SJSA1 (cell line): ENCODE data around the gene PRKN. TPM values are rescaled to one million over a fixed set of nuclear protein-coding genes. Genes with fewer than 3 reads are reported as not detected.

Source experiments
- DNase-seq, 2 experiments: peaks; one replicate each; pipeline ENCODE4 v3.0.0-alpha.2; 2015 to 2020; ENCODE audit warnings: low spot score in 2 of 2, low read depth in 1 of 2
- H3K27ac ChIP-seq: fragments of 250-450 bp; sonication (Bioruptor Pico); 2 replicates; pipeline ENCODE4 v1.5.1; 2020; ENCODE audit warnings: mild to moderate bottlenecking, moderate library complexity
- H3K27me3 ChIP-seq: fragments of 250-450 bp; sonication (Bioruptor Pico); replicated peaks from 2 replicates; pipeline ENCODE4 v1.5.1; 2020; ENCODE audit warnings: mild to moderate bottlenecking, moderate library complexity
- H3K36me3 ChIP-seq: fragments of 250-450 bp; sonication (Bioruptor Pico); 2 replicates; pipeline ENCODE4 v1.5.1; 2020; ENCODE audit warnings: mild to moderate bottlenecking
- H3K4me1 ChIP-seq: fragments of 250-450 bp; sonication (Bioruptor Pico); replicated peaks from 2 replicates; pipeline ENCODE4 v1.6.1; 2021; ENCODE audit warnings: mild to moderate bottlenecking
- H3K4me3 ChIP-seq: fragments of 250-450 bp; sonication (Bioruptor Pico); 2 replicates; pipeline ENCODE4 v1.5.1; 2020; ENCODE audit warnings: mild to moderate bottlenecking
- H3K9me3 ChIP-seq: fragments of 250-450 bp; sonication (Bioruptor Pico); replicated peaks from 2 replicates; pipeline ENCODE4 v1.5.1; 2020; ENCODE audit warnings: mild to moderate bottlenecking
- total RNA-seq: library from RNA; depleted of rRNA; stranded (reverse); fragments of >200 nt; shearing (Covaris generic); gene quantifications from 2 replicates; pipeline ENCODE4 v1.2.3, GENCODE V29; 2014

The PRKN gene
- total RNA-seq, 1 experiment from 2014 or later = not detected

GRCh38 chr6:161721511-161721910 is 1006.1 kb downstream of the PRKN start:
- Histone ChIP-seq H3K27ac (no peak overlapping the region), H3K36me3 (no peaks in the 10 kb centered on the region), H3K4me3 (no peak overlapping the region), H3K4me1 (no peaks in the 10 kb centered on the region), H3K9me3 (no peaks in the 10 kb centered on the region), H3K27me3 (no peaks in the 10 kb centered on the region)
- DNase-seq = no peak

GRCh38 chr6:161716176-161716575 is 1011.4 kb downstream of the PRKN start:
- Histone ChIP-seq H3K36me3 (no peaks in the 10 kb centered on the region), H3K4me1 (no peaks in the 10 kb centered on the region), H3K4me3 (no peak overlapping the region), H3K9me3 (no peaks in the 10 kb centered on the region), H3K27me3 (no peaks in the 10 kb centered on the region), H3K27ac (no peak overlapping the region)
- no peak for DNase-seq

GRCh38 chr6:161711938-161712337 is 1015.6 kb downstream of the PRKN start:
- Histone ChIP-seq H3K4me1 (no peaks in the 10 kb centered on the region), H3K27me3 (no peaks in the 10 kb centered on the region), H3K27ac (no peak overlapping the region), H3K9me3 (no peaks in the 10 kb centered on the region), H3K4me3 (no peak overlapping the region), H3K36me3 (no peaks in the 10 kb centered on the region)
- DNase-seq = no peak

- no peak for DNase-seq
- no peaks in the 10 kb centered on the region for H3K4me1 ChIP-seq
- H3K4me3 ChIP-seq = no peak overlapping the region
- no peak overlapping the region for H3K27ac ChIP-seq
- no peaks in the 10 kb centered on the region for H3K27me3 ChIP-seq
- H3K36me3 ChIP-seq = no peaks in the 10 kb centered on the region
- no peaks in the 10 kb centered on the region for H3K9me3 ChIP-seq
Measured at GRCh38 chr6:161711515-161711914, 1016.1 kb downstream of the PRKN start.

GRCh38 chr6:161710698-161711097 is 1016.9 kb downstream of the PRKN start:
- H3K27ac ChIP-seq = no peak overlapping the region
- H3K4me3 ChIP-seq = no peak overlapping the region
- no peak for DNase-seq
- no peaks in the 10 kb centered on the region for H3K9me3 ChIP-seq
- H3K27me3 ChIP-seq = no peaks in the 10 kb centered on the region
- H3K4me1 ChIP-seq = no peaks in the 10 kb centered on the region
- H3K36me3 ChIP-seq = no peaks in the 10 kb centered on the region

GRCh38 chr6:161701056-161701455 is 1026.5 kb downstream of the PRKN start:
- no peaks in the 10 kb centered on the region for H3K4me1 ChIP-seq
- H3K36me3 ChIP-seq = no peaks in the 10 kb centered on the region
- H3K27ac ChIP-seq = no peak overlapping the region
- no peak for DNase-seq
- H3K27me3 ChIP-seq = no peaks in the 10 kb centered on the region
- H3K9me3 ChIP-seq = no peaks in the 10 kb centered on the region
- H3K4me3 ChIP-seq = no peak overlapping the region

GRCh38 chr6:161696801-161697200 is 1030.8 kb downstream of the PRKN start:
- H3K36me3 ChIP-seq = no peaks in the 10 kb centered on the region
- H3K4me3 ChIP-seq = no peak overlapping the region
- no peak for DNase-seq
- no peaks in the 10 kb centered on the region for H3K9me3 ChIP-seq
- no peak overlapping the region for H3K27ac ChIP-seq
- no peaks in the 10 kb centered on the region for H3K27me3 ChIP-seq
- H3K4me1 ChIP-seq = no peaks in the 10 kb centered on the region

- peak in 1 of 2 experiments; percentile 20 for DNase-seq
- no peaks in the 10 kb centered on the region for H3K9me3 ChIP-seq
Measured at GRCh38 chr6:161694995-161695394, 1032.6 kb downstream of the PRKN start.

GRCh38 chr6:161686655-161687054 is 1040.9 kb downstream of the PRKN start:
- no peaks in the 10 kb centered on the region for H3K4me1 ChIP-seq
- H3K36me3 ChIP-seq = no peaks in the 10 kb centered on the region
- no peaks in the 10 kb centered on the region for H3K9me3 ChIP-seq
- no peak overlapping the region for H3K4me3 ChIP-seq
- H3K27me3 ChIP-seq = no peaks in the 10 kb centered on the region
- no peak for DNase-seq
- no peak overlapping the region for H3K27ac ChIP-seq

More at GRCh38 chr6:161694995-161695394, 1032.6 kb downstream of the PRKN start:
- Histone ChIP-seq H3K27me3 (no peaks in the 10 kb centered on the region), H3K27ac (no peak overlapping the region), H3K36me3 (no peaks in the 10 kb centered on the region), H3K4me1 (no peaks in the 10 kb centered on the region), H3K4me3 (no peak overlapping the region)

GRCh38 chr6:161684731-161685475 is 1042.7 kb downstream of the PRKN start:
- no peak overlapping the region for H3K27ac ChIP-seq

GRCh38 chr6:161683400-161683799 is 1044.2 kb downstream of the PRKN start:
- no peak overlapping the region for H3K4me3 ChIP-seq
- H3K4me1 ChIP-seq = no peaks in the 10 kb centered on the region
- H3K9me3 ChIP-seq = no peaks in the 10 kb centered on the region

More at GRCh38 chr6:161684731-161685475, 1042.7 kb downstream of the PRKN start:
- H3K27me3 ChIP-seq = no peaks in the 10 kb centered on the region
- no peaks in the 10 kb centered on the region for H3K4me1 ChIP-seq
- DNase-seq = no peak
- no peaks in the 10 kb centered on the region for H3K36me3 ChIP-seq
- H3K9me3 ChIP-seq = no peaks in the 10 kb centered on the region
- no peak overlapping the region for H3K4me3 ChIP-seq

GRCh38 chr6:161682982-161683381 is 1044.6 kb downstream of the PRKN start:
- no peak for DNase-seq
- H3K4me3 ChIP-seq = no peak overlapping the region
- no peaks in the 10 kb centered on the region for H3K27me3 ChIP-seq
- no peaks in the 10 kb centered on the region for H3K9me3 ChIP-seq
- H3K4me1 ChIP-seq = no peaks in the 10 kb centered on the region
- H3K27ac ChIP-seq = no peak overlapping the region
- H3K36me3 ChIP-seq = no peaks in the 10 kb centered on the region

More at GRCh38 chr6:161683400-161683799, 1044.2 kb downstream of the PRKN start:
- no peaks in the 10 kb centered on the region for H3K36me3 ChIP-seq
- no peaks in the 10 kb centered on the region for H3K27me3 ChIP-seq
- DNase-seq = no peak
- no peak overlapping the region for H3K27ac ChIP-seq

GRCh38 chr6:161679980-161680538 is 1047.5 kb downstream of the PRKN start:
- Histone ChIP-seq H3K9me3 (no peaks in the 10 kb centered on the region), H3K4me1 (no peaks in the 10 kb centered on the region), H3K36me3 (no peaks in the 10 kb centered on the region), H3K27ac (no peak overlapping the region), H3K4me3 (no peak overlapping the region), H3K27me3 (no peaks in the 10 kb centered on the region)
- DNase-seq = no peak

- no peak overlapping the region for H3K27ac ChIP-seq
- DNase-seq = no peak
- no peaks in the 10 kb centered on the region for H3K4me1 ChIP-seq
Measured at GRCh38 chr6:161677188-161677587, 1050.4 kb downstream of the PRKN start.

More at GRCh38 chr6:161677188-161677587, 1050.4 kb downstream of the PRKN start:
- Histone ChIP-seq H3K4me3 (no peak overlapping the region), H3K36me3 (no peaks in the 10 kb centered on the region), H3K9me3 (no peaks in the 10 kb centered on the region), H3K27me3 (no peaks in the 10 kb centered on the region)
